Measurements from ENCODE around the gene ARID5B.

DNA sequence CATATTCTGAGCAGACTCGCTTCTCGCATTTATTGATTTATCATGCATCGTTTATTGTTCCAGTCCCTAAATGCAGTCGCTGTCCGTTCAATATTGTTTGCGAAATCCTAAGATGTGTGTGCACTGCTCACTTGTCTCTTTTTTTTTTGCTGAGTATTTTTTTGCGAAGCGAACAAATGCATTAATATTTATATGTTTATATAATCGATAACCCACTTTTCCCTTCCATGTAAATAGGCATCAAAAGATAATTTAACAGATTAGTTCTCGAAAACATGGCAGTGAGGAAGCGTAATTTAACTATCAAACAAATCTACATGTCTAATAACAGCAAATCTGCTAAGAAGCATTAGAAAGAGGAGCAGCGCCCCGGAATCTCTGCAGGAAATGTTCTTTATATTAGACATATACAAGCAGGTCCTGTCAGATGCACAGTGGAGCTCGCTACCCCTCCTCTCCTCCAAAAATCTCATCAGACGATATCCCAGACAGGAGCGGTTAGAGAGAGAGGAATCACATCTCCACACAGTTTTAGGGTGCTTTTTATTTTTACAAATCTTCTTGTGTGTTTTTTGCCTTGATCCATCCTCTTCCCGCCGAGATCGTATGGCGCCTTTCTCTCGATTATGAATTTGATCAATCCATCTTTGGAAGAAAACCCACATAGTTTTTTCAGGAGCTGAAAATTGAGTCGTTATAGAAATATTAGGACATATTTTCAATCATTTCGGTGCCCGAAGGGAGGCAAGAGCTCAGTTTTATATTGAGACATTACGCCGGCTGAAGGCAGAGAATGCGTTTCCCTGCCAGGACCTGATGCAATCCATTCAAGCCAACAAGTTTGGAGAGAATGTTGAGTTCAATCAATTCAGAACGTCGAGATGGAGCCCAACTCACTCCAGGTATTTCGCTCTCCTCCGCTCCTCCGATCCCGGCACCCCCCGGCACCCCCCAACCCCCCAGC lies at the start of gene ARID5B:
- TF ChIP-seq, protein P1, sequence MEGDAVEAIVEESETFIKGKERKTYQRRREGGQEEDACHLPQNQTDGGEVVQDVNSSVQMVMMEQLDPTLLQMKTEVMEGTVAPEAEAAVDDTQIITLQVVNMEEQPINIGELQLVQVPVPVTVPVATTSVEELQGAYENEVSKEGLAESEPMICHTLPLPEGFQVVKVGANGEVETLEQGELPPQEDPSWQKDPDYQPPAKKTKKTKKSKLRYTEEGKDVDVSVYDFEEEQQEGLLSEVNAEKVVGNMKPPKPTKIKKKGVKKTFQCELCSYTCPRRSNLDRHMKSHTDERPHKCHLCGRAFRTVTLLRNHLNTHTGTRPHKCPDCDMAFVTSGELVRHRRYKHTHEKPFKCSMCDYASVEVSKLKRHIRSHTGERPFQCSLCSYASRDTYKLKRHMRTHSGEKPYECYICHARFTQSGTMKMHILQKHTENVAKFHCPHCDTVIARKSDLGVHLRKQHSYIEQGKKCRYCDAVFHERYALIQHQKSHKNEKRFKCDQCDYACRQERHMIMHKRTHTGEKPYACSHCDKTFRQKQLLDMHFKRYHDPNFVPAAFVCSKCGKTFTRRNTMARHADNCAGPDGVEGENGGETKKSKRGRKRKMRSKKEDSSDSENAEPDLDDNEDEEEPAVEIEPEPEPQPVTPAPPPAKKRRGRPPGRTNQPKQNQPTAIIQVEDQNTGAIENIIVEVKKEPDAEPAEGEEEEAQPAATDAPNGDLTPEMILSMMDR (conservative IDR thresholded peaks at IDR 0.05; ENCODE audit: low read length), result no peak
- TF ChIP-seq EZH2phosphoT487 (IDR thresholded peaks at IDR 0.05; ENCODE audit: borderline replicate concordance), result no peak
